K562 (cell line): ENCODE results near the gene RERE. TPM values are rescaled to one million over a fixed set of nuclear protein-coding genes. Genes with fewer than 3 reads are reported as not detected.

Source experiments
- ATAC-seq: fragments of 200-7000 bp; cut with Tn5 transposase; 3 replicates; pipeline ENCODE4 v1.9.1; 2020; ENCODE audit warnings: moderate library complexity
- BruUV-seq: library from RNA; stranded (reverse); fragments of 400-500 nt; replicated peaks from 2 replicates; lab custom pipeline; 2021; lab: Mats Ljungman, UMichigan
- CTCF ChIA-PET: fragments of 300-600 bp; formaldehyde crosslinking; extraction: SDS; loops from one replicate; lab custom pipeline; 2021; ENCODE audit warnings: low intra/inter-chr PET ratio; lab: Yijun Ruan, JAX
- POLR2A ChIA-PET: fragments of 300-600, 350-650 bp; sonication (Branson Sonifier 250); formaldehyde crosslinking; extraction: SDS; loops from one replicate; lab custom pipeline; 2021; ENCODE audit warnings: antibody characterized with exemption, inconsistent platforms; lab: Yijun Ruan, JAX
- DNase-seq, 4 experiments: peaks; one replicate each; pipeline versions ENCODE4 v3.0.0 to v3.0.0-alpha.2; 2011 to 2018; ENCODE audit warnings: low spot score in 3 of 4, mixed read lengths in 3 of 4; ENCODE audit errors: extremely low read depth in 1 of 4
- FAIRE-seq: peaks from 2 replicates; lab custom pipeline; 2011; peaks lifted over from hg19 to GRCh38; lab: Jason Lieb, UNC
- H2AFZ ChIP-seq: 2 replicates; pipeline ENCODE4 v1.6.0; 2011; ENCODE audit warnings: low read depth, low read length, control low read depth, inconsistent platforms
- H3K27ac ChIP-seq: fragments of 200-600 bp; 3 replicates; pipeline ENCODE4 v1.8.0; 2011; ENCODE audit warnings: low read depth, mild to moderate bottlenecking, control low read depth, inconsistent platforms, low read length, moderate library complexity, mixed read lengths; ENCODE audit errors: extremely low read depth
- H3K27me3 ChIP-seq, 2 experiments: fragments of 300-600 bp in 1 of 2; 2 replicates in 1 of 2; 3 replicates in 1 of 2; pipeline versions ENCODE4 v1.6.0 to v1.8.0; 2011; ENCODE audit warnings: inconsistent platforms in 2 of 2, low read length in 2 of 2, mild to moderate bottlenecking in 1 of 2, mixed read lengths in 1 of 2, moderate library complexity in 1 of 2; ENCODE audit not compliant: control insufficient read depth in 2 of 2, insufficient read depth in 2 of 2
- H3K36me3 ChIP-seq: fragments of 300-600 bp; 3 replicates; pipeline ENCODE4 v1.8.0; 2011; ENCODE audit warnings: mild to moderate bottlenecking, low read length, inconsistent platforms; ENCODE audit not compliant: control insufficient read depth, insufficient read depth
- H3K4me1 ChIP-seq, 2 experiments: fragments of 200-600 bp in 1 of 2; replicated peaks in 1 of 2; 2 replicates in 1 of 2; 3 replicates in 1 of 2; pipeline versions ENCODE4 v1.5.1 to v1.8.0; 2011; ENCODE audit warnings: inconsistent platforms in 2 of 2, low read length in 2 of 2, mild to moderate bottlenecking in 1 of 2, mixed read lengths in 1 of 2, moderate library complexity in 1 of 2; ENCODE audit not compliant: control insufficient read depth in 2 of 2, insufficient read depth in 2 of 2
- H3K4me2 ChIP-seq: 2 replicates; pipeline ENCODE4 v1.6.1; 2011; ENCODE audit warnings: low read length, control low read depth, inconsistent platforms, mixed read lengths; ENCODE audit not compliant: insufficient read depth
- H3K4me3 ChIP-seq: fragments of 200-600 bp; sonication (generic), shearing (Covaris generic); 2 replicates; pipeline ENCODE4 v1.5.1; 2016; ENCODE audit warnings: control low read depth, inconsistent platforms
- H3K79me2 ChIP-seq: fragments of 200-600 bp; 3 replicates; pipeline ENCODE4 v1.8.0; 2011; ENCODE audit warnings: low read length, inconsistent platforms; ENCODE audit not compliant: control insufficient read depth, insufficient read depth
- H3K9ac ChIP-seq, 2 experiments: 2 replicates each; pipeline versions ENCODE4 v1.6.0 to v1.6.1; 2011; ENCODE audit warnings: low read depth in 2 of 2, low read length in 2 of 2, control low read depth in 1 of 2, inconsistent platforms in 1 of 2, mild to moderate bottlenecking in 1 of 2, mixed read lengths in 1 of 2; ENCODE audit not compliant: insufficient read depth in 1 of 2
- H3K9me1 ChIP-seq: one replicate; pipeline ENCODE4 v1.6.0; 2011; ENCODE audit warnings: inconsistent platforms, mild to moderate bottlenecking, low read length, moderate library complexity; ENCODE audit not compliant: control insufficient read depth, insufficient read depth
- H3K9me3 ChIP-seq: replicated peaks from 2 replicates; pipeline ENCODE4 v1.5.1; 2011; ENCODE audit warnings: low read depth, low read length, inconsistent platforms; ENCODE audit not compliant: control insufficient read depth, insufficient read depth
- H4K20me1 ChIP-seq: replicated peaks from 2 replicates; pipeline ENCODE4 v1.6.1; 2011; ENCODE audit warnings: low read length, inconsistent platforms, mixed read lengths; ENCODE audit not compliant: control insufficient read depth, insufficient read depth
- BHLHE40 ChIP-seq: IDR thresholded peaks from 2 replicates; pipeline ENCODE4 v1.6.1; 2011; ENCODE audit warnings: low read length, improper control_type of control experiment
- CEBPG ChIP-seq, 3 experiments: fragments of 200-800 bp in 1 of 3; sonication (Bioruptor generic) in 1 of 3; sonication (generic) in 1 of 3; formaldehyde crosslinking in 1 of 3; IDR thresholded peaks in 2 of 3; conservative IDR thresholded peaks in 1 of 3; 2 replicates each; pipeline versions ENCODE4 v1.6.1 to v1.8.0; 2016 to 2022; ENCODE audit warnings: missing compliant biosample characterization in 2 of 3, missing genetic modification characterization in 2 of 3, mild to moderate bottlenecking in 1 of 3, missing genetic modification reagents in 1 of 3
- FUS ChIP-seq: fragments of 200-400 bp; formaldehyde crosslinking; optimal IDR thresholded peaks from 2 replicates; pipeline ENCODE3; 2017; ENCODE audit warnings: low read depth, low read length
- STAT5A ChIP-seq: IDR thresholded peaks from 2 replicates; pipeline ENCODE4 v1.6.1; 2012; ENCODE audit warnings: low read length, inconsistent platforms, borderline replicate concordance
- ZNF384 ChIP-seq: IDR thresholded peaks from 2 replicates; pipeline ENCODE4 v1.6.1; 2012; ENCODE audit warnings: low read depth, low read length, improper control_type of control experiment
- WGBS: fragments of 100-300 bp; shearing (Covaris generic); methylation state at CpG from one replicate; pipeline ENCODE4 v1.1.6; 2016; ENCODE audit warnings: low coverage, mixed read lengths; ENCODE audit not compliant: insufficient coverage; ENCODE audit errors: missing lambda C conversion rate; 5-methylcytosine and 5-hydroxymethylcytosine counted together
- in situ Hi-C: fragments of 300-500 bp; cut with MboI; formaldehyde crosslinking; loops from 4 replicates; pipeline ENCODE4 v1.15.0; 2018; ENCODE audit warnings: inconsistent platforms, mixed read lengths
- intact Hi-C: fragments of 100-400 bp; cut with micrococcal nuclease; formaldehyde crosslinking; loops from 2 replicates; pipeline ENCODE4 v1.14.2; 2022
- polyA plus RNA-seq, 8 experiments: library from polyadenylated mRNA; depleted of rRNA in 4 of 8; stranded (reverse) in 5 of 8; unstranded in 3 of 8; fragments of >200 nt; fragmentation: Nextera tagmentation in 2 of 8; fragmentation: Illumina TruSeq in 1 of 8; extraction: Ambion mirVana in 2 of 8; extraction: Trizol in 1 of 8; gene quantifications; 2 replicates each; pipeline versions ENCODE4 v1.2.1 to v1.2.3, GENCODE V29; 2011 to 2014; ENCODE audit warnings: inconsistent platforms in 1 of 8, missing spikeins in 1 of 8
- total RNA-seq, 7 experiments: library from RNA; depleted of rRNA in 6 of 7; stranded (reverse); fragments of >200 nt in 6 of 7; fragmentation: Illumina TruSeq in 2 of 7; extraction: Trizol in 2 of 7; gene quantifications; 2 replicates each; pipeline versions ENCODE4 v1.2.1 to v1.2.3, GENCODE V29; 2011 to 2021; ENCODE audit warnings: low replicate concordance in 1 of 7
- TF ChIP-seq, protein P1 (sequence below), 2 experiments: fragments of 450-650 bp; conservative IDR thresholded peaks; 2 replicates each; pipeline ENCODE4 v1.6.1; 2017; ENCODE audit warnings: mild to moderate bottlenecking in 2 of 2, moderate library complexity in 2 of 2
- TF ChIP-seq, protein P2 (sequence below): fragments of 450-650 bp; IDR thresholded peaks from 2 replicates; pipeline ENCODE4 v1.6.1; 2016
- TF ChIP-seq, protein P3 (sequence below), 3 experiments: IDR thresholded peaks in 2 of 3; conservative IDR thresholded peaks in 1 of 3; 2 replicates each; pipeline ENCODE4 v1.5.1; 2011 to 2012; ENCODE audit warnings: low read length in 3 of 3, mild to moderate bottlenecking in 3 of 3, control low read depth in 2 of 3, improper control_type of control experiment in 1 of 3, inconsistent platforms in 1 of 3, low read depth in 1 of 3, mixed read lengths in 1 of 3, moderate library complexity in 1 of 3; ENCODE audit not compliant: insufficient read depth in 2 of 3

Gene RERE
- total and polyA plus RNA-seq, 9 of the 15 experiments (the other 6 are each of a cell fraction or from before 2014, with no cell fraction given): 3.0 to 51.5 (median 13.4) TPM

DNA sequence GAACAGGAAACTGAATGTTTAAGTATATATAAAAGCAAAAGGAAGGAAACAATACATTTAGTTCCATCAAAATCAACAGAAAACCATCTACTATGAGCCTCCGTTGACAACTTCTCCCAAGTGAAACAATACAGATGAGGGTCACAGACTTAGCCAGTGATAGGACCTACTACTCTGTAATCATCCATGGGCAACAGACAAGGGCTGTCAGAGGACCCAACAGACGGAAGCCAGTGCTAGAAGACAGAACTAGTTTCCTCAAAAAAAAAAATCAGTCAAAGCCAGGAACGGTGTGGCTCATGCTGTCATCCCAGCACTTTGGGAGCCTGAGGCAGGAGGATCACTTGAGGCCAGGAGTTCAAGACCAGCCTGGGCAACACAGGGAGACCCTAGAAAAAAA, 20.6 kb downstream of the RERE start (continued):
- TF ChIP-seq, protein P1, sequence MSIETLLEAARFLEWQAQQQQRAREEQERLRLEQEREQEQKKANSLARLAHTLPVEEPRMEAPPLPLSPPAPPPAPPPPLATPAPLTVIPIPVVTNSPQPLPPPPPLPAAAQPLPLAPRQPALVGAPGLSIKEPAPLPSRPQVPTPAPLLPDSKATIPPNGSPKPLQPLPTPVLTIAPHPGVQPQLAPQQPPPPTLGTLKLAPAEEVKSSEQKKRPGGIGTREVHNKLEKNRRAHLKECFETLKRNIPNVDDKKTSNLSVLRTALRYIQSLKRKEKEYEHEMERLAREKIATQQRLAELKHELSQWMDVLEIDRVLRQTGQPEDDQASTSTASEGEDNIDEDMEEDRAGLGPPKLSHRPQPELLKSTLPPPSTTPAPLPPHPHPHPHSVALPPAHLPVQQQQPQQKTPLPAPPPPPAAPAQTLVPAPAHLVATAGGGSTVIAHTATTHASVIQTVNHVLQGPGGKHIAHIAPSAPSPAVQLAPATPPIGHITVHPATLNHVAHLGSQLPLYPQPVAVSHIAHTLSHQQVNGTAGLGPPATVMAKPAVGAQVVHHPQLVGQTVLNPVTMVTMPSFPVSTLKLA (conservative IDR thresholded peaks at IDR 0.05): no peak
- TF ChIP-seq, protein P2, sequence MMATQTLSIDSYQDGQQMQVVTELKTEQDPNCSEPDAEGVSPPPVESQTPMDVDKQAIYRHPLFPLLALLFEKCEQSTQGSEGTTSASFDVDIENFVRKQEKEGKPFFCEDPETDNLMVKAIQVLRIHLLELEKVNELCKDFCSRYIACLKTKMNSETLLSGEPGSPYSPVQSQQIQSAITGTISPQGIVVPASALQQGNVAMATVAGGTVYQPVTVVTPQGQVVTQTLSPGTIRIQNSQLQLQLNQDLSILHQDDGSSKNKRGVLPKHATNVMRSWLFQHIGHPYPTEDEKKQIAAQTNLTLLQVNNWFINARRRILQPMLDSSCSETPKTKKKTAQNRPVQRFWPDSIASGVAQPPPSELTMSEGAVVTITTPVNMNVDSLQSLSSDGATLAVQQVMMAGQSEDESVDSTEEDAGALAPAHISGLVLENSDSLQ: peak; percentile 23; the same call in 1 of the 2 replicates
- TF ChIP-seq BHLHE40 (no peak), CEBPG (CRISPR knock-in tag; IDR thresholded peaks at IDR 0.05) (no peak), CEBPG (tag; conservative IDR thresholded peaks at IDR 0.05 in 1 of 2, IDR thresholded peaks at IDR 0.05 in 1 of 2) (0 out of 4 replicates have a peak, but pooled peaks of 1 of the 2 experiments have one; percentile 6)

DNA sequence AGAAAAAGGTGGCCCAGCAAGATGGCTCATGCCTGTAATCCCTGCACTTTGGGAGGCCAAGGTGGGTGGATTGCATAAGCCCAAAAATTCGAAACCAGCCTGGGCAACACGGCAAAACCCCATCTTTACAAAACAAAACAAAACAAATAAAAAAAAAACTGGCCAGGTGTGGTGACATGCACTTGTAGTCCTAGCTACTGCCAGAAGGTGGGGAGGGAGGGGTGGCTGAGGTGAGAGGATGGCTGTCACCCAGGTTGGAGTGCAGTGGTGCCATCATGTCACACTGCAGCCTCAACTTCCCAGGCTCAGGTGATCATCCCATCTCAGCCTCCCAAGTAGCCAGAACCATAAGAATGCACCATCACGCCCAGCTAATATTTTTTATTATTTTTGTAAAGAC, 22.8 kb downstream of the RERE start:
- 74% methylated on average over 3 of the region's 3 CpGs for whole genome bisulfite sequencing
- no peak overlapping the region for H3K4me2 ChIP-seq
- no peak overlapping the region for H3K27ac ChIP-seq
- TF ChIP-seq FUS (no peak), ZNF384 (peak; percentile 59), STAT5A (no peak)
- TF ChIP-seq, protein P3, sequence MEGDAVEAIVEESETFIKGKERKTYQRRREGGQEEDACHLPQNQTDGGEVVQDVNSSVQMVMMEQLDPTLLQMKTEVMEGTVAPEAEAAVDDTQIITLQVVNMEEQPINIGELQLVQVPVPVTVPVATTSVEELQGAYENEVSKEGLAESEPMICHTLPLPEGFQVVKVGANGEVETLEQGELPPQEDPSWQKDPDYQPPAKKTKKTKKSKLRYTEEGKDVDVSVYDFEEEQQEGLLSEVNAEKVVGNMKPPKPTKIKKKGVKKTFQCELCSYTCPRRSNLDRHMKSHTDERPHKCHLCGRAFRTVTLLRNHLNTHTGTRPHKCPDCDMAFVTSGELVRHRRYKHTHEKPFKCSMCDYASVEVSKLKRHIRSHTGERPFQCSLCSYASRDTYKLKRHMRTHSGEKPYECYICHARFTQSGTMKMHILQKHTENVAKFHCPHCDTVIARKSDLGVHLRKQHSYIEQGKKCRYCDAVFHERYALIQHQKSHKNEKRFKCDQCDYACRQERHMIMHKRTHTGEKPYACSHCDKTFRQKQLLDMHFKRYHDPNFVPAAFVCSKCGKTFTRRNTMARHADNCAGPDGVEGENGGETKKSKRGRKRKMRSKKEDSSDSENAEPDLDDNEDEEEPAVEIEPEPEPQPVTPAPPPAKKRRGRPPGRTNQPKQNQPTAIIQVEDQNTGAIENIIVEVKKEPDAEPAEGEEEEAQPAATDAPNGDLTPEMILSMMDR (IDR thresholded peaks at IDR 0.05 in 2 of 3, conservative IDR thresholded peaks at IDR 0.05 in 1 of 3; ENCODE audit: insufficient read depth in 2 of 3, low read depth in 1 of 3, low read length in 3 of 3): peak; percentile 11 to 32 (median 22); a peak in 2 of 6 replicates
- H3K4me3 ChIP-seq: no peak overlapping the region
- intact Hi-C loops (no loop called here), in situ Hi-C loops (no loop called here)
- peaks cover 4% of the 10 kb centered on the region; the same call in 2 of the 3 replicates for H3K36me3 ChIP-seq
- no peaks in the 10 kb centered on the region for H3K9me3 ChIP-seq
- ATAC-seq: 0 out of 3 replicates have a peak, but pooled peaks have one; percentile 10
- FAIRE-seq: no peak
- no peaks in the 10 kb centered on the region for H4K20me1 ChIP-seq
- no peaks in the 10 kb centered on the region for H3K27me3 ChIP-seq
- BruUV-seq: no TSS peak
- no peaks in the 10 kb centered on the region for H3K9me1 ChIP-seq
- peaks cover 18 to 43% of the 10 kb centered on the region in 2 experiments for H3K4me1 ChIP-seq
- DNase-seq: no peak
- ChIA-PET CTCF (no interaction called here), POLR2A (interaction anchor here (0.7 to 1.4 kb wide), 4 partner anchors 9 to 33 kb away, joined by 3 to 4 read pairs (median 4); no protein-coding TSS in a partner anchor)
- no peak overlapping the region for H3K9ac ChIP-seq
- H3K79me2 ChIP-seq: peaks cover 65% of the 10 kb centered on the region
- no peak overlapping the region for H2AFZ ChIP-seq
